GM12875 (cell line): ENCODE data around the gene CCNY.

ENCODE experiments used
- H3K4me3 ChIP-seq: one replicate; pipeline ENCODE4 v1.5.1; 2011; ENCODE audit warnings: low read depth, low read length, control low read depth
- CTCF ChIP-seq: IDR thresholded peaks from 2 replicates; pipeline ENCODE4 v1.5.1; 2011; ENCODE audit warnings: low read depth, mild to moderate bottlenecking, control low read depth, inconsistent platforms, low read length, moderate library complexity, borderline replicate concordance; ENCODE audit not compliant: insufficient read depth

The CCNY gene

GRCh38 chr10:35391153-35391953 lies 55.0 kb downstream of the CCNY start:
- no peak for TF ChIP-seq CTCF
- no peak overlapping the region for H3K4me3 ChIP-seq

- TF ChIP-seq CTCF = no peak
- H3K4me3 ChIP-seq = no peak overlapping the region
These were observed 55.6 kb downstream of the CCNY start for GRCh38 chr10:35391954-35392262.

GRCh38 chr10:35392482-35393228 lies 56.3 kb downstream of the CCNY start:
- no peak overlapping the region for H3K4me3 ChIP-seq
- TF ChIP-seq CTCF = no peak

GRCh38 chr10:35394411-35394851 lies 58.1 kb downstream of the CCNY start:
- no peak for TF ChIP-seq CTCF
- H3K4me3 ChIP-seq = no peak overlapping the region

GRCh38 chr10:35394934-35395333 lies 58.6 kb downstream of the CCNY start:
- H3K4me3 ChIP-seq = no peak overlapping the region
- TF ChIP-seq CTCF = no peak

GRCh38 chr10:35396560-35397434 lies 60.5 kb downstream of the CCNY start:
- H3K4me3 ChIP-seq = no peak overlapping the region
- TF ChIP-seq CTCF = no peak

- no peak overlapping the region for H3K4me3 ChIP-seq
- no peak for TF ChIP-seq CTCF
These were observed 61.6 kb downstream of the CCNY start for GRCh38 chr10:35397953-35398352.
